CD8-positive, alpha-beta memory T cell (primary cell): ENCODE data around the gene ZFAND4. TPM values are rescaled to one million over a fixed set of nuclear protein-coding genes. Genes with fewer than 3 reads are reported as not detected.

ENCODE experiments used
- CTCF ChIA-PET: fragments of 350-600 bp; sonication (Branson Sonifier 250); formaldehyde crosslinking; loops from one replicate; lab custom pipeline; 2021; ENCODE audit warnings: antibody characterized with exemption; lab: Charles Lee
- POLR2A ChIA-PET: fragments of 350-600 bp; sonication (Branson Sonifier 250); formaldehyde crosslinking; loops from one replicate; lab custom pipeline; 2021; ENCODE audit warnings: antibody characterized with exemption; lab: Charles Lee
- DNase-seq, 5 donors: peaks; one replicate each; pipeline versions ENCODE4 v3.0.0 to v3.0.0-alpha.2; 2020 to 2022; ENCODE audit warnings: mixed read lengths in 1 of 5
- H3K27ac ChIP-seq: one replicate; pipeline ENCODE4 v1.7.0; 2013; ENCODE audit warnings: low read depth, mild to moderate bottlenecking, low read length, moderate library complexity
- H3K27me3 ChIP-seq: 2 replicates; pipeline ENCODE4 v1.7.0; 2013; ENCODE audit warnings: low read length, mild to moderate bottlenecking; ENCODE audit not compliant: insufficient read depth, poor library complexity, severe bottlenecking
- H3K36me3 ChIP-seq: 2 replicates; pipeline ENCODE4 v1.7.0; 2013; ENCODE audit warnings: mild to moderate bottlenecking, low read length, moderate library complexity; ENCODE audit not compliant: insufficient read depth
- H3K4me1 ChIP-seq: 2 replicates; pipeline ENCODE4 v1.7.0; 2013; ENCODE audit warnings: mild to moderate bottlenecking, low read length, moderate library complexity; ENCODE audit not compliant: insufficient read depth
- H3K4me3 ChIP-seq: 2 replicates; pipeline ENCODE4 v1.7.0; 2013; ENCODE audit warnings: mild to moderate bottlenecking, low read length
- H3K9me3 ChIP-seq: 2 replicates; pipeline ENCODE4 v1.7.0; 2013; ENCODE audit warnings: mild to moderate bottlenecking, low read length
- H3K27ac Mint-ChIP-seq, 8 donors: one replicate each; pipeline ENCODE4 v1.8.0; 2020 to 2021; ENCODE audit warnings: mixed read lengths in 8 of 8, mild to moderate bottlenecking in 6 of 8, inconsistent platforms in 3 of 8, moderate library complexity in 3 of 8
- H3K27me3 Mint-ChIP-seq, 2 donors: one replicate each; pipeline ENCODE4 v1.8.0; 2020 to 2021; ENCODE audit warnings: mixed read lengths in 2 of 2, mild to moderate bottlenecking in 1 of 2, moderate library complexity in 1 of 2
- H3K36me3 Mint-ChIP-seq, 3 donors: one replicate each; pipeline ENCODE4 v1.8.0; 2020 to 2021; ENCODE audit warnings: mixed read lengths in 3 of 3, inconsistent platforms in 1 of 3, mild to moderate bottlenecking in 1 of 3
- H3K4me1 Mint-ChIP-seq, 3 donors: one replicate each; pipeline ENCODE4 v1.8.0; 2020 to 2021; ENCODE audit warnings: mixed read lengths in 3 of 3, inconsistent platforms in 1 of 3, mild to moderate bottlenecking in 1 of 3
- H3K4me3 Mint-ChIP-seq, 7 donors: one replicate each; pipeline ENCODE4 v1.8.0; 2020 to 2021; ENCODE audit warnings: mixed read lengths in 7 of 7, mild to moderate bottlenecking in 6 of 7, moderate library complexity in 4 of 7, inconsistent platforms in 2 of 7
- H3K9me3 Mint-ChIP-seq, 5 donors: one replicate each; pipeline ENCODE4 v1.8.0; 2020 to 2022; ENCODE audit warnings: mixed read lengths in 5 of 5, mild to moderate bottlenecking in 3 of 5, moderate library complexity in 2 of 5, inconsistent platforms in 1 of 5
- polyA plus RNA-seq: library from polyadenylated mRNA; unstranded; fragments of 300-500 nt; fragmentation: Illumina TruSeq; gene quantifications from one replicate; pipeline ENCODE4 v1.2.3, GENCODE V29; 2021
- total RNA-seq, 2 experiments: library from RNA; stranded (reverse); gene quantifications; one replicate each; pipeline ENCODE4 v1.2.3, GENCODE V29; 2021

Gene ZFAND4
- total and polyA plus RNA-seq, 3 experiments from 2014 or later, result 11.0 to 21.1 (median 11.7) TPM

- no peak overlapping the region for H3K4me3 Mint-ChIP-seq
- no peaks in the 10 kb centered on the region for H3K27me3 Mint-ChIP-seq
- Histone ChIP-seq H3K27ac (no peak overlapping the region), H3K9me3 (no peaks in the 10 kb centered on the region), H3K4me3 (no peak overlapping the region), H3K4me1 (no peaks in the 10 kb centered on the region), H3K27me3 (no peaks in the 10 kb centered on the region), H3K36me3 (peaks cover 7% of the 10 kb centered on the region)
- H3K27ac Mint-ChIP-seq, result no peak overlapping the region
- ChIA-PET CTCF (no interaction called here), POLR2A (no interaction called here)
- no peak for DNase-seq
- peaks cover 0 to 7% (median 0%) of the 10 kb centered on the region in 5 donors for H3K9me3 Mint-ChIP-seq
- H3K4me1 Mint-ChIP-seq, result peaks cover 31 to 53% (median 51%) of the 10 kb centered on the region in 3 donors
- H3K36me3 Mint-ChIP-seq, result peaks cover 18 to 67% (median 24%) of the 10 kb centered on the region in 3 donors
Observed at GRCh38 chr10:45653454-45653853, 19.1 kb downstream of the ZFAND4 start.

GRCh38 chr10:45652511-45652910 lies 20.1 kb downstream of the ZFAND4 start:
- no peaks in the 10 kb centered on the region for H3K9me3 ChIP-seq
- CTCF ChIA-PET, result no interaction called here

GRCh38 chr10:45649296-45649695 lies 23.3 kb downstream of the ZFAND4 start:
- Mint-ChIP-seq H3K4me1 (peaks cover 12 to 28% (median 20%) of the 10 kb centered on the region in 3 donors), H3K4me3 (no peak overlapping the region), H3K36me3 (peaks cover 8 to 75% (median 17%) of the 10 kb centered on the region in 3 donors), H3K27me3 (no peaks in the 10 kb centered on the region), H3K9me3 (no peaks in the 10 kb centered on the region), H3K27ac (no peak overlapping the region)
- H3K27ac ChIP-seq, result no peak overlapping the region
- H3K36me3 ChIP-seq, result peaks cover 11% of the 10 kb centered on the region
- no peaks in the 10 kb centered on the region for H3K4me1 ChIP-seq
- H3K9me3 ChIP-seq, result no peaks in the 10 kb centered on the region
- no peak overlapping the region for H3K4me3 ChIP-seq
- ChIA-PET POLR2A (no interaction called here), CTCF (no interaction called here)
- no peaks in the 10 kb centered on the region for H3K27me3 ChIP-seq
- DNase-seq, result no peak

More at GRCh38 chr10:45652511-45652910, 20.1 kb downstream of the ZFAND4 start:
- H3K4me3 Mint-ChIP-seq, result no peak overlapping the region
- POLR2A ChIA-PET, result no interaction called here
- peaks cover 0 to 1% (median 0%) of the 10 kb centered on the region in 5 donors for H3K9me3 Mint-ChIP-seq
- no peak for DNase-seq
- H3K27me3 ChIP-seq, result no peaks in the 10 kb centered on the region
- H3K27ac ChIP-seq, result no peak overlapping the region
- no peak overlapping the region for H3K4me3 ChIP-seq
- no peaks in the 10 kb centered on the region for H3K27me3 Mint-ChIP-seq
- peaks cover 29 to 46% (median 45%) of the 10 kb centered on the region in 3 donors for H3K4me1 Mint-ChIP-seq
- H3K36me3 Mint-ChIP-seq, result peaks cover 16 to 70% (median 21%) of the 10 kb centered on the region in 3 donors
- peaks cover 11% of the 10 kb centered on the region for H3K36me3 ChIP-seq
- peak overlapping the region in 1 of 8 donors; percentile 5 for H3K27ac Mint-ChIP-seq
- no peaks in the 10 kb centered on the region for H3K4me1 ChIP-seq

DNA sequence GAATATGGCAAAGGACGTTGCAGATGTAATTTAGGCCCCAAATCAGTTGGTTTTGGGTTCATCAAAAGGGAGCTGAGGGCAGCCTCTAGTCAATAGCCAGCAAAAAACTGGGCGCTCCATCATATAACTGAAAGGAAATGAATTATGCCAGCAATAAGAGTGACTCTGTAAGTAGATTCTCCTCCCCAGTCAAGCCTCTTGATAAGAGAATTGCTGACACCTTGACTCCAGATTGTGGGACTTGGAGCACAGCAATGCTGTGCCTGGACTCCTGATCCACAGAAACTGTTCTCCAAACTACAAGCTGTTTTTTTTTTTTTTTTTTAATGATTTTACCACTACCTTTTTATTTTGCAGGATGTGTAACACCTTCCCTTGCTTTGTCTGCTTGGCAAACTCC lies 25.5 kb downstream of the ZFAND4 start:
- peak overlapping the region in 1 of 8 donors; percentile 57 for H3K27ac Mint-ChIP-seq
- peaks cover 8 to 64% (median 19%) of the 10 kb centered on the region in 3 donors for H3K36me3 Mint-ChIP-seq
- ChIA-PET CTCF (no interaction called here), POLR2A (no interaction called here)
- no peaks in the 10 kb centered on the region for H3K9me3 Mint-ChIP-seq
- Histone ChIP-seq H3K36me3 (peaks cover 11% of the 10 kb centered on the region), H3K27ac (no peak overlapping the region), H3K4me3 (no peak overlapping the region), H3K9me3 (no peaks in the 10 kb centered on the region), H3K27me3 (no peaks in the 10 kb centered on the region), H3K4me1 (no peaks in the 10 kb centered on the region)
- no peak overlapping the region for H3K4me3 Mint-ChIP-seq
- DNase-seq, result no peak
- peaks cover 0 to 9% (median 1%) of the 10 kb centered on the region in 3 donors for H3K4me1 Mint-ChIP-seq
- no peaks in the 10 kb centered on the region for H3K27me3 Mint-ChIP-seq

GRCh38 chr10:45646384-45647050 lies 26.1 kb downstream of the ZFAND4 start:
- no peak overlapping the region for H3K4me3 Mint-ChIP-seq
- no peak overlapping the region for H3K4me3 ChIP-seq
- H3K36me3 ChIP-seq, result peaks cover 11% of the 10 kb centered on the region
- no peaks in the 10 kb centered on the region for H3K27me3 Mint-ChIP-seq
- no peaks in the 10 kb centered on the region for H3K9me3 ChIP-seq
- peaks cover 0 to 14% (median 2%) of the 10 kb centered on the region in 3 donors for H3K4me1 Mint-ChIP-seq
- H3K27ac Mint-ChIP-seq, result peak overlapping the region in 2 of 8 donors; percentile 27 to 46
- peaks cover 8 to 68% (median 22%) of the 10 kb centered on the region in 3 donors for H3K36me3 Mint-ChIP-seq
- CTCF ChIA-PET, result no interaction called here
- no peaks in the 10 kb centered on the region for H3K9me3 Mint-ChIP-seq
- H3K27ac ChIP-seq, result no peak overlapping the region
- no peaks in the 10 kb centered on the region for H3K4me1 ChIP-seq
- H3K27me3 ChIP-seq, result no peaks in the 10 kb centered on the region
- DNase-seq, result no peak
- POLR2A ChIA-PET, result no interaction called here

GRCh38 chr10:45644527-45644926 lies 28.0 kb downstream of the ZFAND4 start:
- no peaks in the 10 kb centered on the region for H3K4me1 ChIP-seq
- Mint-ChIP-seq H3K27me3 (no peaks in the 10 kb centered on the region), H3K9me3 (no peaks in the 10 kb centered on the region), H3K4me1 (peaks cover 0 to 19% (median 2%) of the 10 kb centered on the region in 3 donors), H3K4me3 (no peak overlapping the region), H3K27ac (no peak overlapping the region), H3K36me3 (peaks cover 8 to 72% (median 23%) of the 10 kb centered on the region in 3 donors)
- H3K27ac ChIP-seq, result no peak overlapping the region
- DNase-seq, result no peak
- no peaks in the 10 kb centered on the region for H3K27me3 ChIP-seq
- ChIA-PET CTCF (no interaction called here), POLR2A (no interaction called here)
- peaks cover 4% of the 10 kb centered on the region for H3K36me3 ChIP-seq
- H3K9me3 ChIP-seq, result no peaks in the 10 kb centered on the region
- no peak overlapping the region for H3K4me3 ChIP-seq

DNA sequence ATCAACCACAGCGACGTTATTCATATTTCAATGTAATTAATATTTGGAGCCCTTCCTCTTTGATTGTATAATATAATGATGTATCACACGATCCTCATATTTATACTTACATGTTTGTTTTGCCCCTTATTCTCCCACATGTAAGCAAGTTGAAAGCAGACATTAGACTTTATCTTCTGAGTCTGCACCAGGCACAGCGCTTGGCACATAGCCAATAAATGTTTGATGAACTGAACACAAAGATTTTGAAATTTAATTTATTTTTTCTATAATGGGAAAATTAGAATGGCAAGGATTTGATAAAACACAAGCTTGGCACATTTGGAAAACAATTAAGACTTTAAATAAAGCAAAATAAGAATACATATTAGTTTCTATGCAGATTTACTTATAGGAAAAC lies 31.6 kb downstream of the ZFAND4 start:
- Histone ChIP-seq H3K9me3 (no peaks in the 10 kb centered on the region), H3K27me3 (no peaks in the 10 kb centered on the region), H3K27ac (no peak overlapping the region), H3K4me3 (no peak overlapping the region), H3K36me3 (no peaks in the 10 kb centered on the region), H3K4me1 (no peaks in the 10 kb centered on the region)
- Mint-ChIP-seq H3K9me3 (no peaks in the 10 kb centered on the region), H3K36me3 (peaks cover 15 to 59% (median 24%) of the 10 kb centered on the region in 3 donors), H3K4me1 (peaks cover 0 to 10% (median 2%) of the 10 kb centered on the region in 3 donors), H3K27me3 (no peaks in the 10 kb centered on the region), H3K4me3 (no peak overlapping the region), H3K27ac (no peak overlapping the region)
- DNase-seq, result no peak
- POLR2A ChIA-PET, result no interaction called here
- CTCF ChIA-PET, result interaction anchor here (1.3 kb wide), 1 partner anchor 10 kb away, joined by 3 read pairs; no protein-coding TSS in a partner anchor

GRCh38 chr10:45640049-45640448 lies 32.5 kb downstream of the ZFAND4 start:
- no peaks in the 10 kb centered on the region for H3K36me3 ChIP-seq
- Mint-ChIP-seq H3K27me3 (no peaks in the 10 kb centered on the region), H3K36me3 (peaks cover 20 to 59% (median 27%) of the 10 kb centered on the region in 3 donors), H3K4me3 (no peak overlapping the region), H3K4me1 (peaks cover 0 to 10% (median 2%) of the 10 kb centered on the region in 3 donors), H3K9me3 (no peaks in the 10 kb centered on the region), H3K27ac (no peak overlapping the region)
- H3K27me3 ChIP-seq, result no peaks in the 10 kb centered on the region
- no peaks in the 10 kb centered on the region for H3K4me1 ChIP-seq
- POLR2A ChIA-PET, result no interaction called here
- no peak overlapping the region for H3K27ac ChIP-seq
- no peak overlapping the region for H3K4me3 ChIP-seq
- no peaks in the 10 kb centered on the region for H3K9me3 ChIP-seq
- DNase-seq, result no peak
- CTCF ChIA-PET, result no interaction called here
